Hematopoietic multipotent progenitor cell treated with erythropoietin and hydrocortisone succinate and interleukin-3 and kit ligand, for 17 days (in vitro differentiated cells): ENCODE data around the gene ULK4.
"Not testable (repeated sequence)": the region's sequence is repeated elsewhere in the genome, so short reads cannot be mapped to it uniquely, and the experiment has no call there.

Experiments used
- DNase-seq: peaks from one replicate; pipeline ENCODE4 v3.0.0-alpha.2; 2015; ENCODE audit warnings: low spot score

The ULK4 gene

DNA sequence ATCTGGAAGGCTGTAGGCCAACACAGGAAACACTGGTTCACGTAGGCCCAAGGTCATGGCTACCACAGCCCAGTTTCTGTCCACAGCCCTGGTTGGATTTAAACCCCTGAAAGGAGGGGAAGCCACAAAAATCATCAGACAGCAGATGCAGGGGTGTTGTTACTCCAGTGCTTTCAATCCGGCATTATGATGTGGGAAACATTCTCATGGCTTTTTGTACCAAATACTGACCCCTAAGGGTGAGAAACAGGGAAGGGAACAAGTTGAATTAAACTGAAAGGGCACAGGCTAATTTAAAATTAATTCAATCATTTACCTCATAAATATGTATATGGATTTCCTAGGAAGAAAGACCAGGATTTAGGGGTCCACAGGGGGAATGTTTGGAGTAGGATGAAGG lies 387.0 kb downstream of the ULK4 start:
- DNase-seq: no peak

DNA sequence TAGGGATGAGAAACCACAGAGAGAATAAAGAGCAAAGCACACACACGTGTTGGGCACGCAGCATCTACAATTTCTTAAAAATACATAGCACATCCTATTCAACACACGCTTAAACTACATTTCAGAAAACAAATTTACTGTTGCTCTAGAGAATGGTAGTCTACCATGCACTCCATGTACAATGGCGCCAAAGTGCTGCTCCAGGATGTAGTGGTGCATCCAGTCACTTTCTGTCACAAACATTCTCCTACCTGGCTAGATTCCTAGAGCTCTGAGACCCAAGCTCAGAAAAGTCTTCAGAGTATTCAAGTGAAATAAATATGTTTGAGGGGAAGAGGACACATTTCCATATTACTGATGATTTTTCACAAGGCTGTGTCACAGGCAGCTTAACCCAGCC lies 388.3 kb downstream of the ULK4 start:
- DNase-seq: no peak

DNA sequence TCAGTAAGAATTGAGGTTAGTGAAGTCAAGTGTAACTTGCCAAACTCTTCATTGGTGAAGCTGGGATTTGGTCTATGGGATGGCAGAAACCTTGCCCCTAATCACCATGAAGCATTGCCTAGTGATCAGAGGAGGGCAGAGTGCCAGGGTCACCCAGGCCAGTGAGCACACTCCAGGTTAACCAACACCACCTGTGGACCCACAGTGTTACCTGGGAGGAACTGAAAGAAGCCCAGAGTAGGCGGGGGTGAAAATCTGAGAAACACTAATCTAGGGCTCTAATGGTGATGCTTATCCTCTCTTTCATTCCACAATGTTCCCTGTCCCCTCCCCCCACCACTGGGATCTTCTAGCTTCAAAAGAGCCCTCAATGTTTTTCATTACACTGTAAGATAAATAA lies 389.8 kb downstream of the ULK4 start:
- no peak for DNase-seq

DNA sequence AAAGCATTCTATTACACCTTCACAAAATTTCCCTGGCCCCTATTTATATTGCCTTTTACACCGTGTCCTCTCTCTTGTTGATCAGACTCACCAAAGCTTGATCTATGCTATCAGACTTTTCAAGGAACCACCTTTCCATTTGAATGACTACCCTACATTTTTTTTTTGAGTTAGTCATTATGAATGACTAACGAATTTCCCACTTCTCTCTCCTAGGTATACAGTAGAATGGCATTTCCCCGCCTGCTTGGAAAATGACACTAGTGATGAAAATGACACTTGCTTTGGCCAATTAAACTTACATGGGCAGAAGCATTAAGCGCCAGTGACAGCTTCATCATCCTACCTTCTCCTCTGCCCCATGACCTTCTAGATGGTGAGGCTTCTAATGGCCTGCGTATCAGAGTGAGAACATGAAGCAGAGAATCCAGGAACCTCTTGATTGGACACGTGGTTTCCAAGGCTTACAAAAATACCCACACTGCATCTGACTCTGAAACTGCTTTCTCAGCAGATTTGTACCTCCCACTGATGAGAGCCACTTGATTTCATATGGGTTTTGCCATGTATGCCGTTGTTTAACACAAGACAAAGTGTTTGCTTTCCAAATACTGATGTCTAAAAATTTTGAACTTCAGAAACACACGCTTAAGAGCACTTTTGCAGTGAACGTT lies 392.1 kb downstream of the ULK4 start:
- DNase-seq: no peak

DNA sequence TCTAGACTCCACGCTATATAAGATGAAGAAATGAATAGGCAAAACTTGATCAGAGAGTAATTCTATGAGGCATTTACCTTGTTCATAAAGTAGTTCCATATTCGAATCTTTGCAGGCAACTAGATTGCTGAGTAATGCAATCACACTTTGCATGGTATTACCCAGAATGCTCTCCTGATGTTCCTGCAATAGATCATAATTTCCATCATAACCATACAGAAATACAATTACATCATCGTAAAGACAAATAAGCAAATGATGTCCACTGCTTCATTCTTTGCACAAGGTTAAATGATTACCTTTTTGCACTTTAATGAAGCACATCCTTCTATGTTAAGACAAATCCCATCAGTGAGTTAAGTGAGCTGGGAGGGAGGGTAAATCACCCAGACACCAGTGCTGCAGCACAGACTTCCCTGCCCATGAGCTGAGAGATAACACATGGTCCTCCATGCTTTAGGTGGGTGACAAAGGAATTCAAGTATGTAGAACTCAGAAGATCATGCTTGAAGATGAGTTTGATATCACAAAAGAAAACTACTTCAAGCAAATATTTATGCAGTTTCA lies 395.9 kb downstream of the ULK4 start:
- DNase-seq: no peak

DNA sequence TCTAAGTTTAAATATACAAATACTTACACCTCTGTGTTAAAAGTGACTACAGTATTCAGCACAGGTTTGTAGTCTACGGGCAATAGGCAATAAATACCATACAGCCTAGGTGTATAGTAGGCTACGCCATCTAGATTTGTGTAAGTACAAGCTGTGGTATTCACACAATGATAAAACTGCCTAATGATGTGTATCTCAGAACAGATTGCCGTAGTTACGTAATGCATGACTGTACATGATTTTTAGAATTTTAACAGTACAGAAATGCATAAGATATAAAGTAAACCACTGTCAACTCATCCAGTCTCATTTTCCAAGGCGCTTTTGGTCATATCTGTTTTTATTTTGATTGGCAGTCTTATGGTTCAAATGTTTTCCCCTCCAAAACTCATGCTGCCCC lies 396.9 kb downstream of the ULK4 start:
- DNase-seq: no peak

DNA sequence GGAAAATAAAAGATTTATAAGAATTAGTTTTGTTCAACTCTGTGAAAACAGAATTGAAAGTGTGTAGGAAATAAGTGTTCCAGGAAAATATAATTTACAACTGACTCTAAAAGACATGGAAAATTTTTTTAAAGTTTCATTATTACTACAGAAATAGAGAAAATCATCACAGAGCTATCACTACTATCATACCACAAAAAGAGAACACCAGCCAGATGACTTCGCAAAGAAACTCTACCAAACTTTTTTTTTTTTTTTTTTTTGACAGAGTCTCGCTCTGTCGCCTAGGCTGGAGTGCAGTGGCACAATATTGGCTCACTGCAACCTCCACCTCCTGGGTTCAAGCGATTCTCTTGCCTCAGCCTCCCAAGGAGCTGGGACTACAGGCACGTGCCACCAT lies 405.7 kb downstream of the ULK4 start:
- not testable (repeated sequence) for DNase-seq

DNA sequence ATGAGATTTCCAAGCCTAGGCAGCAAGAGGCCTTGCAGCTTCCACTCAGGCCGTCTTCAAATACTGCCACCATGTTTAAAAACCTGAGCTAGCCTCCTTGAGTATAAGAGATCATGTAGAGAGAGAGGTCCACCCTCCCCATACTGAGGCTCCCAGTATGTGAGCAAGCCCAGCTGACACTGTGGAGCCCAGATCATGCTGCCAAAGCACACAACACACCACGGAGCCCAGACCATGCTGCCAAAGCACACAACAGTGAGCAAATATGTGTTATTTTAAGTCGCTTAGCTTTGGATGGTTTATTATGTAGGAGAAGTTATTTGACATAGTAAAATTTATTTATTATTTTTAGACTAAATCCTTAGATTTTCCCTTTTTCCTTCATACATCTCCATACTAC lies 428.9 kb downstream of the ULK4 start:
- DNase-seq: no peak

DNA sequence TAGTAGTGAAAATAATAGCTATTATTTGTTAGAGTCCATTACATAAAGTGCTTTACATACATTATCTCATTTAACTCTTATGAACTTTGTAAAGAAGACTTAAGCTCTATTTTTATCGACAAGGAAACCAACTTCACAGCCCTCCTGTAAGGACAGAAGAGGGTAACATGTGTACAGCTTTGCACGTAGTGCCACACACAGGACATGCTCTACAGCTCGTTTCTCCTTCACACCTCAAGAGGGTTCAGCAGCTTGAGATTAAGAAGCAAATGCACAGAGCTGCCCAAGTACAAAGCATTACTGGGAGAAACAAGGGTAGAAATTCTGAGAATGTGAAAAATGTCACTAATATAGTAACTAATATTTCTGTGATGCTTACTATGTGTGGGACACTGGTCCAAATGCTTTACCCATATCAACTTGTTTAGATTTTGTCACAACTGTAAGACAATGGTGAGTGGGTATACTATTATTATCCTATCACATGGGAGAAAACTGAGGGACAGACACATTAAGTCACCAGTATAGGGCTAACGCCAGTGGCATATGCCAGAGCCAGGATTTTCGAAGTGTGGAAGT lies 434.8 kb downstream of the ULK4 start:
- no peak for DNase-seq

DNA sequence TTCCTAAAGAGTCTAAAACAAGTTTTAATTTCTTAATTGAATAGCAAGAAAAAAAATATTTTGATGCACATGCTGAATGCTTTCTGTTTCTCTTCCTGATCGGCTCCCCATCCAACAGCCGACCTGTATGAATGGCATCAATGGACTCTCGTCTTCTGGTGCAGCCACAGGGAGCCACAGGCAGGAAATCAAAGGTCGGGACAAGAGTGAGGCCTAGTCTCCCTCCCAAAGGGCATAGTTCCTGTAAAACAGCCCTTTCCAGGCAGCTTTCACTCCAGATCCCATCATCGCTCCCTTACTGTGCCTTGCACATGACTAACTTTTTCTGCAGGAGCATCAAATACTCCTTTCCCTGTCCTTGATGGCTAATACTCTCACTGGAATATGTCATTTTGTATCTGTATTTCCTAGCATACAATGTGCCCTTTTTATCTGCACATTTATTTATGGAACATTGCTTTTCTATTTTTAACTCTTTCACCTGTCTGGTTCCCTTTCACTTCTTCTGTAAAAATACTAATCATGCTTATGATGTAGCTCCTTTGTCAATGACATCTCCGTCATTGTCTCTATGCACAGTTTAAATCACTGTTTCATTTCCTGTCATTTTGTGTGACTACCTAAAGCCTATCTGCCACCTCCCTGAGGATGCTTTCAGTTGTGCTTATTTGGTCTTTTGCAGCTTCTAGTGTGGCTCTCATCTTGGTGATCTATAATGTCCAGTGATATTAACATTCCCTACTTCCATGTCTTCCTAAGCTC lies 436.4 kb downstream of the ULK4 start:
- no peak for DNase-seq

DNA sequence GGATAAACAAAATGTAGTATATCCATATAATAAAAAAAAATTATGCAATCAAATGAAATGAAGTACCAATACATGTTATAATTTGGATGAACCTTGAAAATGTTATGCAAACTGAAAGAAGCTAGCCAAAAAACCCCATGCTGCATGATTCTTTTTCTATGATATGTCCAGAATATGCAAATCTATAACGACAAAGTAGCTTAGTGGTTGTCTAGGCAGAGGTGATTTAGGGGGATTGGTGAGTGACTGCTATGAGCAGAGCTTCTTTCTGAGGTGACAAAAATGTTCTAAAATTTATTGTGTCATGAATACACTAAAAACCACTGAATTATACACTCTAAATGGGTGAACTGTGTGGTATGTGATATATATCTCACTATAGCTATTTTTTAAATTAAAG lies 438.0 kb downstream of the ULK4 start:
- DNase-seq: no peak

DNA sequence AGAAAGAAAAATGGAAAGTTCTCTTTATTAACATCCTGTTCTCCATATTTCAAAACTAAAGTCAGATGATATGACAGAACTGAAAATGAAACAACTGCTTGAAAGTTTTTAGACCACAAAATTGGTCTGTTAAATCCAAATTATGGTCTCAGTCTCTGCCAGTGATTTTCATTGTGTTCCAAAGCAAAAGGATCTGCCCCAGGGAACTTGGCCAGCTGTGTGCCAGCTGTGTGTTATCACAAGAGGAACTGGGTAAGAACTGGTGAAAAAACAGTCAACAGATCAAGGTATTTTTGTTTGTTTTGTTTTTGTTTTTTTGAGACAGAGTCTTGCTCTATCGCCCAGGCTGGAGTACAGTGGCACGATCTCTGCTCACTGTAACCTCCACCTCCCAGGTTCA lies 439.3 kb downstream of the ULK4 start:
- no peak for DNase-seq

DNA sequence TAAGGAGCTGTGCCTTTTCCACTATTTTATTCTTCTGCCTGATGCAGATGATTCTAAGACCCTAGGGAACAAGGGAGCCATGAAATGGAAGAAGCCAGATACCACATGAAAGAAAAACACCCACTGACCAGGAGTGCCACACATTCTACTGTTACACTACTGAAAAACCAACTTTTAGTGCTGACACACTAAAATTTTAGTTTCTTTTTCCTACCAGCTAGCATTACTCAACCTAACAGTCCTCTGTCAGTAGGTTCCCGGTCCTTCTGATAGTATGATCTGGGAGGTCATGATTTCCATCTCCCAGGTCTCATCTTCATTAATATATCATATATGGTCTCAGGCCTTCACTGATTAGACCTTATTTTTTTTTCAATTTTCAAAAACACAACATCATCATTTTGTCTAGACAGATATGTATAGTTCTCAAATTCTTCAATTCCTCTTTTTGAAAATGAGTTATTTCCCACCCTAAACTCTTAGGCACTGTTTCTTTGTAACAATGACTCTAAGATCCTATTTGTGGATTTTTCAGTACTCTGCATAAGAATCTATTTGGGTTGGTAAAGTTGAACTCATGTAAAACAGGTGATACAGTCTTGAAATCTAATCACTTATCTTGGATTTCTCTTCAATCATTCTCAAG lies 440.8 kb downstream of the ULK4 start:
- no peak for DNase-seq

DNA sequence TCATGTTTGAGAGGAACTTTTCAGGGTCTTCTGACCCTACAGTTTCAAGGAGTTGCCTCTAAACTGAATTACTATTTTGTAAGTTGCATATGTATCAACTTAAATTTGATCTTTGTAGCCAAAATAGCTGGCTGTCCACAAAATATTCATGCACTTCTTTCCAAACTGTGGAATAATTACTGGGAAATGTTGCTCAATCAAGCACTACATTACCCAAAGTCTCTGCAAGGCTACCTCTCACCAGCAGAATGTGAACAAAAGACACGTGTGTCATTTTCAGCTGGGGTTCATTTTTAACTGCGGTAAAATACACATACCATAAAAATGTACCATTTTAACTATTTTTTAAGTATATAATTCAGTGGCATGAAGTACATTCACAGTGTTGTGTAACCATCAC lies 442.2 kb downstream of the ULK4 start:
- no peak for DNase-seq

DNA sequence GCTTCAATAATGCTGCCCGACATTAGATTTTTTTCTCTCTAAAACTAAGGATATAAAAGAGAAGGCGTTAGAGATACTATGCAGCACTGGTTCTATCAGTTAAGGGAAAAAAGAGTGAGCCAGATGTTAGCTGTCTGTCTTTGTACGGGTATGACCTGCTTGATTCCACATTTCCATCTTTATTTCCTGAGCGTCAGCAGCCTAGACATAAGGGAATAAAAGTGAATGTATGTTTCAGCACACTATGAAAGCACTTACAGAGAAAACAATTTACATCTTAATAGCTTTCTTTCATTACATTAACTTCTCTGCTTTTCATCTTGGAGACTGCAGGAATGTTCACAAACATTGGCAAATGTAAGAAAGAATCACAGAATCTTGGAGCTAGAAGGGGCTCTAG lies 443.3 kb downstream of the ULK4 start:
- no peak for DNase-seq

DNA sequence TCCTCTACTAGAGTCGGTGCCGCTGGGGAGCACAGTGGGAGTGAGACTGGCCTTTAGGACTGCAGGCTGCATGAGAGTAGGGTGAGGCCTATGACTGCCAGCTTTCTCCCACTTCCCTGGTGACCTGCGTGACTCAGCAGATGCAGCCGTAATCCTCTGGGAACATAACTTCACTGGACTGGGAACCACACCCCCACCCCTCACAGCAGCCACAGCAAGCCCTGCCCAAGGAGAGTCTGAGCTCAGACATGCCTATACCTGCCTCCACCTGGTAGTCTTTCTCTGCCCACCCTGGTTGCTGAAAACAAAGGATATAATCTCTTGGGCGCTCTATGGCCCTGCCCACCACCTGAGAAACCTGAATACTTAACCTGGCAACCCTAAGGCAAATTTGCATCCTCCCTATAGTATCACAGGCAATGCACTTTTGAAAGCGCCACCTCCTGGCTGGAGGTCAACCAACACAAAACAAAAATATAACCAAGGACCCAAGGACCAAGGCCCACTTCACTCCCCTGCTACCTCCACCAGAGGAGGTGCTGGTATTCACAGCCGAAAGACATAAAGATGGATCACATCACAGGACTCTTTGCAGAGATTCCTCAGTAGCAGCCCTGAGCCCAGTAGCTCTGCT lies 453.7 kb downstream of the ULK4 start:
- DNase-seq: no peak

DNA sequence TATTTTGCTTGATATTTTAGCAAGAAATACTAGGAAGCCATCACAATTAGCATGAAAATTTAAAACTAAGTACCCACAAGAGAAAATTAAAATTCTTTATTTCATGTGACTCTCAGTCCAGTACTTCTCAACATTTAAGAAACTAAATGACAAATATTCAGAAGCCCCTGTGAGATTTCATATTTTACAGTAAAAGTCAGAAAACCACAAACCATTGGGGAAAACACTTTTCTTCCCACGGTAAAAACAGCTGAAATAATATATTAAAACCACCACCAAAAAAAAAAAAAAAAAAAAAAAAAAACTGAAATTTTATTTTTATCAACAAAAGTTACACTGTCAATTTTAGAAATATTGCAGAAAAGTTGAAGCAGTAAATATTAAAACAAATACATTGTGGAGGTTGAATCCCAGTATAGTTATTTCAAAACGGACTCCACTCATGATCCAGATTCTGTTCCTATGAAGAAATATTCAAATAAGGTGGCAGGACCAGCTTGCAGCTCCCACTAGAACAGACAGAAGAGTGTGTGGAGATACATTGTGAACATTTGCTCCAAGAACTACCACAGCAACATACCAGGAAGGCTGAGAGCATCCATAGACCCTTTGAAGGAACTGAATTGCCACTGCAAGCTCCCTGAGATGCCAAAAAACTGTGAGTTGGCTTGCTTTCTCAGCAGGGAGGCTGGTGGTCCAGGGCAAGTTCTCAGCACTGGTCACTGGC lies 454.4 kb downstream of the ULK4 start:
- no peak for DNase-seq

DNA sequence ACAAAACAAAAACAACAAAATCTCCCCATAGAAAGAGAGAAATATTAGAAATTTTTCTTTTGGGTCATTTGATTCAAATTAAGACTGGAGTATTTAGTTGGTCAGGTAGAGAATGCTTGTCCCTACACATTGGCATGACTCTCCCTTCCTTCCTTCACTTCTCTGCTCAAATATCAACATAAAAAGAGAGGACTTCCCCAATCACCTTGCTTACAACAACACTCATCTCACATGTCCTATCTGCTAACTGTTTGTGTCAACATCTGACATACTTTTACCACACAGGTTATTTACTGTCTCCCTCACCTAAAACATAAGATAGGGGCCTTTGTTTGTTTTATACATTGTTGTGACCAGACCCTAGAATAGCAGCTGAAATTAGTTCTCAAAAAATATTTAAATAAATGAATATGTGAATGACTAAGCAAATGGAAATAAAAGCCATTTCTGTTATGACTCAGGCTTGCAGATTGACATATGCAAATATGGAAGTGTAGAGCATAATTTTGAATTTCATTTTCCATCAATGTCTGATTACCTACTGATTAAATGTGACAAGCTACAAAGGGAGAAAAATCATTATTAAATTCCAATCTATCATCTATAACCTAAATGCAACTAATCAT lies 457.8 kb downstream of the ULK4 start:
- no peak for DNase-seq

DNA sequence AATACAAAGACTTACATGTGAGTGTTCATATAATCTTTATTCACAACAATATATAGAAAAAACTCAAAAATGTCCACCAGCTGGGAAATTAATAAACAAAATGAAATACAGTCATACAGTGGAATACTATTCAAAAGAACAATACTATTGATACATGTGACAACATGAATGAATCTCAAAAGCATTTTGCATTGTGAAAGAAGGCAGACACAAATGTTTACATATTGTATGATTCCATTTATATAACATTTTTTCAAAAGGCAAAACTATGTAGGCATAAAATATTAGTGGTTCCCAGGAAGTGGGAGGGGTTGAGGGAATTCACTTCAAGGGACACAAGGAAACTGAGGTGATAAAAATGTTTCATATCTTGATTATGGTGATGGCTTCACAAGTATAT lies 459.4 kb downstream of the ULK4 start:
- DNase-seq: no peak

DNA sequence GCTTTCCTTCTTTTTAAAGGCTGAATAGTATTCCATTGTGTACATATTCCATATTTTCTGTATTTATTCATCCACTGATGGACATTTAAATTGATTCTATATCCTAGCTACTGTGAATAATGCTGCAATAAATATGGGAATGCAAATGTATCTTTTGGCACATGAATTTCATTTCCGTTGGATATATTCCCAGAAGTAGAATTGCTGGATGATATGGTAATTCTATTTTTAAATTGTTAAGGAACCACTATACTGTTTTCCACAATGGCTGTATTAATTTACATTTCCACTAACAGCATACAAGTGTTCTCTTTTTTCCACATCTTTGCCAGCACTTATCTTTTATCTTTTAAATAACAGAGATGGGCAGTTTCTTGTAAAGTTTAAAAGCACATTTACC lies 459.9 kb downstream of the ULK4 start:
- DNase-seq: no peak

DNA sequence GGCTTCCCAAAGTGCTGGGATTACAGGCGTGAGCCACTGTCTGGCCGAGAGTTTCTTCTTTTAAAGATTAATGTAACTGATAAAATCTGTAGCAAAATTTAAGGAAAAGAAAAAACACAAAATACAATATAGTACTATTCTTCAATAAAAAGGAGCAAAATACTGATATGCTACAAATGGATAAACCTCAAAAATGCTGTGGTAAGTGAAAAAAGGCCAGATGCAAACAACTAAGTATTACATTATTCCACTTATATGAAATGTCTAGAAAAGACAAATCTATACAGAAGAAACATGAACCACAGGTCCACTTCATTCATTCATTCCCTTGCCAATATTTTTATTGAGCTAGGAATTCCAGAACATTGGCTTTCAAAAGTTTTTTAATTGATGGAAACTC lies 463.1 kb downstream of the ULK4 start:
- no peak for DNase-seq
